GM23248 (cell line): ENCODE measurements around the gene KRT78. TPM values are rescaled to one million over a fixed set of nuclear protein-coding genes. Genes with fewer than 3 reads are reported as not detected.

Experiments used
- DNase-seq: peaks from one replicate; pipeline ENCODE4 v3.0.0-alpha.2; 2015
- H2AFZ ChIP-seq: fragments of 200-600 bp; sonication (generic); 2 replicates; pipeline ENCODE4 v1.6.1; 2016; ENCODE audit warnings: antibody characterized with exemption
- H3F3A ChIP-seq: fragments of 200-600 bp; sonication (generic); 2 replicates; pipeline ENCODE4 v1.6.1; 2016; ENCODE audit warnings: mild to moderate bottlenecking, antibody characterized with exemption, mixed run types; ENCODE audit not compliant: insufficient read depth
- H3K27ac ChIP-seq: fragments of 200-600 bp; sonication (generic); 2 replicates; pipeline ENCODE4 v1.5.1; 2016; ENCODE audit warnings: mild to moderate bottlenecking
- H3K27me3 ChIP-seq: fragments of 200-600 bp; sonication (generic); replicated peaks from 2 replicates; pipeline ENCODE4 v1.6.1; 2016; ENCODE audit warnings: mild to moderate bottlenecking; ENCODE audit not compliant: insufficient read depth
- H3K36me3 ChIP-seq: fragments of 200-600 bp; sonication (generic); 2 replicates; pipeline ENCODE4 v1.6.1; 2016; ENCODE audit warnings: low read depth, mild to moderate bottlenecking
- H3K4me1 ChIP-seq: fragments of 200-600 bp; sonication (generic); 2 replicates; pipeline ENCODE4 v1.6.1; 2016; ENCODE audit warnings: mild to moderate bottlenecking; ENCODE audit not compliant: insufficient read depth
- H3K4me2 ChIP-seq: fragments of 200-600 bp; sonication (generic); one replicate; pipeline ENCODE4 v1.6.1; 2016; ENCODE audit warnings: mild to moderate bottlenecking; ENCODE audit not compliant: unreplicated experiment
- H3K4me3 ChIP-seq: fragments of 200-600 bp; sonication (generic); 2 replicates; pipeline ENCODE4 v1.5.1; 2016; ENCODE audit warnings: mild to moderate bottlenecking
- H3K79me2 ChIP-seq: fragments of 200-600 bp; sonication (generic); 2 replicates; pipeline ENCODE4 v1.6.1; 2016; ENCODE audit warnings: mild to moderate bottlenecking; ENCODE audit not compliant: insufficient read depth
- H3K9ac ChIP-seq: fragments of 200-600 bp; sonication (generic); 2 replicates; pipeline ENCODE4 v1.6.1; 2016; ENCODE audit warnings: mild to moderate bottlenecking
- H3K9me2 ChIP-seq: fragments of 200-600 bp; sonication (generic); 2 replicates; pipeline ENCODE4 v1.6.1; 2016; ENCODE audit warnings: mixed run types, mild to moderate bottlenecking, moderate library complexity; ENCODE audit not compliant: insufficient read depth
- H3K9me3 ChIP-seq: fragments of 200-600 bp; sonication (generic); one replicate; pipeline ENCODE4 v1.6.1; 2017; ENCODE audit warnings: low read depth
- H4K20me1 ChIP-seq: fragments of 200-600 bp; sonication (generic); 2 replicates; pipeline ENCODE4 v1.6.0; 2016; ENCODE audit not compliant: insufficient read depth
- EZH2 ChIP-seq: fragments of 200-600 bp; sonication (generic); IDR thresholded peaks from 2 replicates; pipeline ENCODE4 v1.6.1; 2018; ENCODE audit warnings: antibody characterized with exemption, mild to moderate bottlenecking; ENCODE audit not compliant: insufficient read depth, poor library complexity, severe bottlenecking
- EZH2phosphoT487 ChIP-seq: fragments of 200-600 bp; sonication (generic); IDR thresholded peaks from 2 replicates; pipeline ENCODE4 v1.6.1; 2018; ENCODE audit warnings: antibody characterized with exemption, moderate library complexity, mild to moderate bottlenecking, low read depth; ENCODE audit not compliant: insufficient read depth
- WGBS, 2 experiments: methylation state at CpG; one replicate each; pipeline ENCODE4 v1.1.6; 2015 to 2017; ENCODE audit warnings: low lambda C conversion rate in 2 of 2, low coverage in 1 of 2; ENCODE audit errors: missing lambda C conversion rate in 2 of 2; 5-methylcytosine and 5-hydroxymethylcytosine counted together
- in situ Hi-C: fragments of 300-500 bp; cut with MboI; formaldehyde crosslinking; loops from 2 replicates; pipeline ENCODE4 v1.15.0; 2020
- polyA plus RNA-seq: library from polyadenylated mRNA; unstranded; fragments of >200 nt; fragmentation: Nextera tagmentation; extraction: Ambion mirVana; gene quantifications from 2 replicates; pipeline ENCODE4 v1.2.1, GENCODE V29; 2016
- total RNA-seq: library from RNA; depleted of rRNA; stranded (reverse); fragments of >200 nt; shearing (Covaris generic); gene quantifications from 2 replicates; pipeline ENCODE4 v1.2.3, GENCODE V29; 2014

The KRT78 gene
- total and polyA plus RNA-seq, 2 experiments from 2014 or later = not detected

DNA sequence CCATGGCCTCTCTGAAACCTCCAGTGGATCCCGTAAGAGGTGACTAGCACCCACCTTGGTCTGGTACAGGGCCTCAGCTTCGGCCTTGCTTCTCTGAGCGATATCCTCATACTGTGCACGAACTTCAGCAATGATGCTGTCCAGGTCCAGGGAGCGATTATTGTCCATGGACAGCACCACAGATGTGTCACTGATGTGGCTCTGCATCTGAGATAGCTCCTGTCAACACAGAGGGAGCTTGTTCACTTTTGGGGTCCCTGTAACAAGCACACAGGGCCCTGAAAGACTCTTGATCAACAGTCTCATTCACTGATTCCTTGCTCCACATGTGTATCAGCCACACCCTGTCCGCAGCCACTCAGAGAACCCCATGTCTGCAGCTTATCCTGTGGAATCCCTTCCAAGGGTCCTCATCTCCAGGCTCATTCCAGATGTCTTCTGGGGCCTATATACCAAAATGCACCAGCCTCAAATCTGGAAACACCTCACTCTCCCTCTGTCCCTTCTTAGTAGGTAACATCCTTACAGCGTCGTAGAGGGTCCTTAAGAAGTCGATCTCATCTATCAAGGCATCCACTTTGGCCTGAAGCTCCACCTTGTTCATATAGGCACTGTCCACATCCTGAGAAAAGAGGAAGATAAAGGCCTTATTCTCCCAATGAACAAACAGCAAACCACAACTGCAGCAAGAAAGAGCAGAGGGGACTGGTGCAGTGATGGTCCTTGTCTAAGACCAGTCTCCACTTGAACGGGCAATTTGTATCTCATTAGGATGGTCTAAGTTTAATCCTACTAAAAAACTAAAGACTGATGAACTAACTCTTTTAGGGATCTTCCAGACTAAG is 56.4 kb downstream of the KRT78 start:
- H2AFZ ChIP-seq = no peak overlapping the region
- peaks cover 16% of the 10 kb centered on the region for H3K4me1 ChIP-seq
- peaks cover 2% of the 10 kb centered on the region; the same call in 1 of the 2 replicates for H3F3A ChIP-seq
- H3K27me3 ChIP-seq = peaks cover 45% of the 10 kb centered on the region
- 71% methylated on average over 10 of the region's 10 CpGs for WGBS, 2 experiments
- H3K9me2 ChIP-seq = no peaks in the 10 kb centered on the region
- H3K4me2 ChIP-seq = no peak overlapping the region
- no peak overlapping the region for H3K27ac ChIP-seq
- no peaks in the 10 kb centered on the region for H3K9me3 ChIP-seq
- DNase-seq = no peak
- H3K9ac ChIP-seq = no peak overlapping the region
- H3K4me3 ChIP-seq = no peak overlapping the region
- no peaks in the 10 kb centered on the region for H4K20me1 ChIP-seq
- TF ChIP-seq EZH2phosphoT487 = no peak
- TF ChIP-seq EZH2 = no peak
- no peaks in the 10 kb centered on the region for H3K36me3 ChIP-seq
- no peaks in the 10 kb centered on the region for H3K79me2 ChIP-seq
- in situ Hi-C loops = no loop called here

DNA sequence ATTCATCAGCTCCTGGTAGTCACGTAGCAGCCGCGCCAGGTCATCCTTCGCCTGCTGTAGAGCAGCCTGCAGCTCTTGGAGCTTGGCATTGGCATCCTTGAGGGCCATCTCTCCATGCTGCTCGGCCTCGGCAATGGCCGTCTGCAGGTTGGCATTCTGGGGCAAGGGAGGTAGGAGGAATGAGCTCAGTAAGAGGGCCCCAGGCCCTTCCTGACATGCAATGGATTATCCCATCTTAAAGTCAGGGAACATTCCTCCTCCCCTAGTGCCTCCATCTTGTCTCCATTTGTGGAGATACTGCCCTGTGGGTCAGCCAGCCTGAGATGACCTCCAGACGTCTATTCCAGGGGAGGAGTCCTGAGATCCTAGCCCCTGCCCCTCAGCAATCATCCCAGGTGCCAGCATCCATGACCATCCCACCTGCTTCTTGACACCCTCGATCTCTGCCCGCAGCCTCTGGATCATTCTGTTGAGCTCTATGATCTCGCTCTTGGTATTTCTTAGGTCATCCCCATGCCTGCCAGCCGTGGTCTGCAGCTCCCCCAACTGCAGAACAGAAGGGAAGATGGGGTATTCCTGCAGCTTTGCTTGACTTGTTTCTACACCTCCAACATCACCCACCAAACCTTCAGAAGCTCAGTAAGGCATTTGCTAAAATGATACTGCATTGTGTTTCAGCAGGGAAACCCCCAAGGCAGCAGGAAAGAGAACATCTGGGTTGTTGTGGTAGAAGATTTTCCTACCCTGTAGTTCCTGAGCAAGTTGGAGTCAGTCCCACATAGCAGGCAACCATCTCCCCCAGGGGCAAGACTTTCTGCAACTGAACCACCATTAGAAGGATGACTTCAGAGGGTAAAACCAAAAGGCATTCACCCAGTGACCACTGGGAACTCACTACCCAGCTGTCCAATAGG is 57.3 kb downstream of the KRT78 start:
- H3K9ac ChIP-seq = no peak overlapping the region
- in situ Hi-C loops = no loop called here
- WGBS, 2 experiments = 84 to 86% methylated on average over 12 of the region's 12 CpGs
- no peaks in the 10 kb centered on the region for H3K79me2 ChIP-seq
- H3K27me3 ChIP-seq = peaks cover 51% of the 10 kb centered on the region
- no peaks in the 10 kb centered on the region for H4K20me1 ChIP-seq
- H3K9me3 ChIP-seq = no peaks in the 10 kb centered on the region
- TF ChIP-seq EZH2phosphoT487 (no peak), EZH2 (no peak)
- H3K27ac ChIP-seq = no peak overlapping the region
- no peak overlapping the region for H2AFZ ChIP-seq
- H3K36me3 ChIP-seq = no peaks in the 10 kb centered on the region
- no peaks in the 10 kb centered on the region for H3F3A ChIP-seq
- H3K9me2 ChIP-seq = no peaks in the 10 kb centered on the region
- H3K4me2 ChIP-seq = no peak overlapping the region
- no peak for DNase-seq
- H3K4me1 ChIP-seq = peaks cover 10% of the 10 kb centered on the region
- H3K4me3 ChIP-seq = no peak overlapping the region

DNA sequence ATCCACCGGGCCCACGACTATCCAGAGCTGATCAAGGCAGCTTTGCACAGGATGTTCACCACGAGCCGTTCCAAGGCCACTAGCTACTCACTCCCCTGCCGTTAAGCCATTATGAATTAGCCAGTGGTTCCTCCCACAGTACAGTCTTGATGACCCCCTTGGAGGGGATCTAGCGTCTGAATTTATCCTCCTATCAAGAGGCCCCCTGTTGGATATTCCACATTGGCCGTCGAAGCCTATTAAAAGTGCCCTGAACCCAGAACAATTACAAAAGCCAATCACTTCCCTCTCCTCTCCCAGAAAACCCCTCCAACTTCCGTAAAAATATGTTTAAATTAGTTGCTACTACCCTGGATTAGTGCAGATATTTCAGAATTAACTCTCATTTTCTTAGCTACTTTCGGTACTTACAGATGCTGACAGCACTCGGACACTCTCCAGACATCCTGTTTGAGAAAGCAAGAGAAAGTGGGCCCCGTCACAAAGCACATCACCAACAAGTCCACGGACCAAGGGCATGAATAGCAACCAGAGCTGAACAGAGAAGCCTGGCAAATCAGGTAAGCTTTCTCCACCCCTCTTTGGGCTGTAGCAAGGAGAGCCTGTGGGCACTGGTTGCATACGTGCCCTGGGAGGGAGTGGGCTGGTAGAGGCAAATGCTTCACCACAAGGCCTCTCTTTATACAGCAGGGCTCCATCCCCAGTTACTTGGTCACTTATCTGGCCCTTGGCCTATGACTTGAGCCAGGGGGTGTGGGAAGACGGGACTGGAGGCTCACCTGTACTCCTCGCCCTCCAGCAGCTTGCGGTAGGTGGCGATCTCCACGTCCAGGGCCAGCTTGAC is 58.1 kb downstream of the KRT78 start:
- Histone ChIP-seq H4K20me1 (no peaks in the 10 kb centered on the region), H3K4me3 (no peak overlapping the region), H2AFZ (no peak overlapping the region), H3K4me2 (no peak overlapping the region), H3K27ac (no peak overlapping the region), H3F3A (no peaks in the 10 kb centered on the region), H3K36me3 (no peaks in the 10 kb centered on the region), H3K9me3 (no peaks in the 10 kb centered on the region), H3K27me3 (peaks cover 55% of the 10 kb centered on the region), H3K79me2 (no peaks in the 10 kb centered on the region), H3K9ac (no peak overlapping the region), H3K9me2 (no peaks in the 10 kb centered on the region), H3K4me1 (peaks cover 10% of the 10 kb centered on the region)
- in situ Hi-C loops = no loop called here
- WGBS, 2 experiments = 54 to 56% methylated on average over 19 of the region's 19 CpGs
- no peak for TF ChIP-seq EZH2
- no peak for TF ChIP-seq EZH2phosphoT487
- DNase-seq = no peak
